ENCODE results near the gene PPFIA4.

Gene PPFIA4

DNA sequence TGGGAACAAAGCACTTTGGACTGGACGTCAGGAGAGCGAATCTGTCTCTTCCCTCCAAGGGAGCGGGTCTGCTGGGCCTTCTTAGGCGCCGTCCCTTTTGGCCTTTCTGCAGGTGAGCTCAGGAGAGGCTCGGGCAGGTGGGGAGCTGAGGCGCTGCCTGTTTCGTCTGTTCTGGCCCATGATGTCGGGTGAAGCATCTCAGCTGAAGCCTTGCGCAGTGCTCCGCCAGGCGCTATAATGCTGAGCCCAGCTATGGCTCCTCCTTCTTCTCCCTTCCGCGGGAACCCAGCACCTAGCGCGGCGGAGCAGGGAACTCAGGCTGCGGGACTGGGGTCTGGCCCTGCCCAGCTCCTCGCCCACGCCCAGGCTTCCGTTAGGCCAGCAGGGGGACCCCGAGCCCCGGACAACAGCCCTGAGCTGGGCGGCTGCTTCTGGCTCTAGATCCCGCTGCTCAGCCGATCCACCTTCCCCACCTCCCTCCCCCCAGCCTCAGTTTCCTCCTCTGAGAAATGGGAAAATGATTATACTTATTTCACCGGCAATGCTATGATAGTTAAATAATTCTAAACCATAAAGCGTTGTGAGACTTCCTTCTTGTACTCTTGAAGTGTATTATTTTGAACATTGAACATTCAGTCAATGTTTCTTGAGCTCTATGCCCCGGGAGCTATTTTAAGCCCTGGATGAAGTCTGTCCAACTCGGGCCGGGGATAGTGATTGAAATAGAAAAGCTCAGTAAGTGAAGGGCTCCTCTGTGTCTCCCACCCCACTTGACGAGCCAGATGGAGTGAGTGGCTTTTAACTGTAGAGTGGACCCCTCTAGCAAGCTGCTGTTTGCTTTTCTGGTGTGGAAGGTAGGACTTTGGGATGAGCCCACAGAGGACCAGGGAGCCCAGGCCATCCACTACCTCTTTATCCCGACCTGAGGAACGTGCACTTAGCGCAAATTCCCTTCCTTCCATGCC is 91.6 kb downstream of the PPFIA4 start:
- Histone ChIP-seq H4K8ac (ENCODE audit: low read depth, low read length) (no peak overlapping the region), H2BK120ac (ENCODE audit: insufficient read depth, low read length, poor library complexity) (no peak overlapping the region), H2BK12ac (ENCODE audit: low read length) (no peak overlapping the region), H3K4me3 (ENCODE audit: low read depth, low read length) (no peak overlapping the region), H2BK5ac (ENCODE audit: low read depth, low read length, poor library complexity) (no peak overlapping the region), H4K91ac (ENCODE audit: low read depth, low read length) (no peak overlapping the region), H3K27me3 (ENCODE audit: insufficient read depth, low read length) (no peaks in the 10 kb centered on the region), H3K4ac (ENCODE audit: low read depth, low read length) (no peak overlapping the region), H2AFZ (ENCODE audit: insufficient read depth, low read length, poor library complexity) (no peak overlapping the region), H3K9me3 (ENCODE audit: insufficient read depth, low read depth, low read length) (peaks cover 3% of the 10 kb centered on the region), H3K4me1 (ENCODE audit: control insufficient read depth in 1 of 2, insufficient read depth in 2 of 2, low read length in 2 of 2) (no peaks in the 10 kb centered on the region), H4K12ac (ENCODE audit: low read depth, low read length) (no peak overlapping the region), H3K9ac (ENCODE audit: low read length) (no peak overlapping the region), H3K36me3 (ENCODE audit: control insufficient read depth in 1 of 2, insufficient read depth in 2 of 2, low read length in 2 of 2) (no peaks in the 10 kb centered on the region), H3K4me2 (ENCODE audit: low read length) (no peak overlapping the region), H3K23ac (ENCODE audit: low read length) (no peak overlapping the region), H3K18ac (ENCODE audit: low read length) (no peak overlapping the region), H3K79me1 (ENCODE audit: low read length) (no peaks in the 10 kb centered on the region), H3K27ac (ENCODE audit: low read depth, low read length) (no peak overlapping the region), H2AK5ac (ENCODE audit: low read length) (no peak overlapping the region), H3K14ac (ENCODE audit: low read length) (no peak overlapping the region), H3K79me2 (ENCODE audit: control insufficient read depth, insufficient read depth, low read length, poor library complexity) (no peaks in the 10 kb centered on the region)
- peak; percentile 52 to 73 for DNase-seq
- no CpG with 5 or more reads among the region's 35 CpGs for WGBS (ENCODE audit: extremely low coverage, insufficient coverage, insufficient read length)

DNA sequence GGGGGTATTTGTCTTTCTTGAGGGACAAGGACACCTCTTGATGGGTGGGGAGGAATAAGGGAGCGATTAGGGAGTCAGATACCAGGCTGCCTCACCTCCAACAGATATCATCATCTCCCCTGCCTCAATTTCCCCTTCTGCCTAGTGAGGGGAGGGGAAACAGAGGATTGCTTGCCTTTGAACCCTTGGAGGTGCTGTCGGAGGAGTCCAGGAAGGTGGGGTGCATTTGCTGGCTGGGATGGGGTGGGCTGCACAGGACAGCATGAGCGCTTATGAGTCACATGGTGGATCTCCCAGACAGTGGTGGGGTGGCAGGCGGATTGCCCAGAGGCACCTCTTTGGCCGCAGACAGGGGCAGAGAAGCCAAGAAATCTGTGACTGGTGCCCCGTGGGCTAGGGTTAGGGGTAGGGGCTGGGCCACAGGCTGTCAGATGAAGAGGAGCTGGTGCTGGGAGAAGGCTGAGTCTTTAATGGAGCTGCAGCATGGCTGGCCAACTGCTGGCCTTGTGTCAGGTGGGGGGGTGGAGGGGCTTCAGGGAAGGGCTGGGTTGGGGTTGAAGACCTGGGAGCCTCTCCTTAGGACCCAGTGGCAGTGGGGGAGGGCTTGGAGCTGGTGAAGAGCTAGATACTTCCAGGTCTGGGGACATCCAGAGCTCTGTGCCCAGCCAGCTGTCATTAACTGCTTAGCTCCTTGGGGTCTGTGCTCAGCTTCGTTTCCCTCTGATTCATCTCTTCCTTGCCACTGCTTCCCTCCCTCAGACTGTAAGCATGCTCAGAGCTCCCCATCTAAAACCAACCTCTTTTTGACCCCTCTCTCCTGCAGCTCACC is 94.2 kb downstream of the PPFIA4 start:
- no peak overlapping the region for H2BK5ac ChIP-seq (ENCODE audit: low read depth, low read length, poor library complexity)
- no peak overlapping the region for H2BK120ac ChIP-seq (ENCODE audit: insufficient read depth, low read length, poor library complexity)
- no peak overlapping the region for H2AK5ac ChIP-seq (ENCODE audit: low read length)
- no peak overlapping the region for H4K91ac ChIP-seq (ENCODE audit: low read depth, low read length)
- no peak overlapping the region for H4K12ac ChIP-seq (ENCODE audit: low read depth, low read length)
- H3K79me1 ChIP-seq (ENCODE audit: low read length): no peaks in the 10 kb centered on the region
- peaks cover 3% of the 10 kb centered on the region for H3K9me3 ChIP-seq (ENCODE audit: insufficient read depth, low read depth, low read length)
- no peak overlapping the region for H3K18ac ChIP-seq (ENCODE audit: low read length)
- no peak overlapping the region for H2BK12ac ChIP-seq (ENCODE audit: low read length)
- H3K14ac ChIP-seq (ENCODE audit: low read length): no peak overlapping the region
- no peak overlapping the region for H3K4ac ChIP-seq (ENCODE audit: low read depth, low read length)
- no peak overlapping the region for H3K9ac ChIP-seq (ENCODE audit: low read length)
- DNase-seq: no peak
- H2AFZ ChIP-seq (ENCODE audit: insufficient read depth, low read length, poor library complexity): no peak overlapping the region
- no peaks in the 10 kb centered on the region for H3K4me1 ChIP-seq (ENCODE audit: control insufficient read depth in 1 of 2, insufficient read depth in 2 of 2, low read length in 2 of 2)
- H3K79me2 ChIP-seq (ENCODE audit: control insufficient read depth, insufficient read depth, low read length, poor library complexity): no peaks in the 10 kb centered on the region
- H4K8ac ChIP-seq (ENCODE audit: low read depth, low read length): no peak overlapping the region
- H3K4me3 ChIP-seq (ENCODE audit: low read depth, low read length): no peak overlapping the region
- no peak overlapping the region for H3K23ac ChIP-seq (ENCODE audit: low read length)
- H3K36me3 ChIP-seq (ENCODE audit: control insufficient read depth in 1 of 2, insufficient read depth in 2 of 2, low read length in 2 of 2): no peaks in the 10 kb centered on the region
- no CpG with 5 or more reads among the region's 7 CpGs for WGBS (ENCODE audit: extremely low coverage, insufficient coverage, insufficient read length)
- no peaks in the 10 kb centered on the region for H3K27me3 ChIP-seq (ENCODE audit: insufficient read depth, low read length)
- H3K27ac ChIP-seq (ENCODE audit: low read depth, low read length): no peak overlapping the region
- H3K4me2 ChIP-seq (ENCODE audit: low read length): no peak overlapping the region

DNA sequence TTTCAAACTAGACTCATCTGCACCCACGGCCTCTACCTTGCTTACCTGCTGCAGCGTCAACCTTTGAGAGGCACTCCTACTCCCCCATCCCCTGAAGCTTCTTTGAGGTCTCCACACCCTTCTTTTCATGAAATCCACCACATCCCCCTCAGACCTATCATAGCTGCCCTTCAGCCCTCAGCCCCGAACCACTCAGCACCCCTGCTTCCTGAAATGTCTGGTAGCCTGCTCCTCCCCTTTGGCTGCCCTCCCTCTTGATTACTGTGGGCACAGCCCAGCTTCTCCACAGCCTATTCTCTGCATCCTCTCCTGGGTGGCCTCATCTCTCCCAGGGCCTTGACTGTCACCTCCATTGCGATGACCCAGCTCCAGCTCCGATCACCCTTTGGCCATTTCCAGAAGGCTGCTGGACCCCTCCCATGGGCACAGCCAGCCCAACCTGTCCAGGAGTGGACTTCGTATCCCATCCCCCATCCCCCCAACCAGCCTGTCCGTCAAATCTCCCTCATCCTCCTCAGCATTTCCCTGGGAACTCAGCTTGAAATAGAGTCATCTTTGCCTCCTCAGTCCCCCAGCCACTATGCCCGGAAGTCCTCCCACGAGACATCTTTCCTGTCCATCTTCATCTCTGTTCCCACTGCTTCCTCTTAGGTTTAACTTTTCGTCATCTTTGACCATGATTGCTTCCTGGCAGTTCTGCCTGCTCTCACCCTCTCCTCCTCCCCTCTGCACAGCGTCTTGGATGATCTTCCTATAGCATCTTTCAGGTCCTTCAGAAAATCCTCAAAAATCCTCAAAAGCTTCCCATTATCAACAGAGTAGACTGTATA is 95.1 kb downstream of the PPFIA4 start:
- H3K4ac ChIP-seq (ENCODE audit: low read depth, low read length): no peak overlapping the region

DNA sequence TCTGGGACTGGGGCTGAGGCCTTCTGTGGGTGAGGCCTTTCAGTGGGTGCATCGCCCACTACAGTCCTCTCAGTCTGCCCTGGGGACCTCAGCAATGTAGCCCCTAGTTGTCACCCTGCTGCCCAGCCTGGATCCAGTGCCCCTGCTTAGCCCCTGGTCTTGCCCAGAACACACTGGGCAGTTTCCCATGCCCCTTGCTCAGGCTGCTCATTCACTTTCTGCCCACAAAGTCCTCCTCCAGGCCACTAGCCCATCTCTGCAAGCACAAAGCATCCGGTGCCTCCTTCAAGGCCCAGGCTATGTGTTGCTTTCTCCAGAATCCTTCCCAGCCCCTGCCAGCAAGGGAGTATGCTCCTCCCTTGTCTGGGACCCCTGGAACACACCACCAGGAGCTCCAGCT is 95.9 kb downstream of the PPFIA4 start:
- no peak for DNase-seq
- H3K4me2 ChIP-seq (ENCODE audit: low read length): no peak overlapping the region
- H3K9ac ChIP-seq (ENCODE audit: low read length): no peak overlapping the region
- no CpG with 5 or more reads among the region's 2 CpGs for WGBS (ENCODE audit: extremely low coverage, insufficient coverage, insufficient read length)
- H3K79me1 ChIP-seq (ENCODE audit: low read length): no peaks in the 10 kb centered on the region
- no peak overlapping the region for H4K8ac ChIP-seq (ENCODE audit: low read depth, low read length)
- no peak overlapping the region for H4K91ac ChIP-seq (ENCODE audit: low read depth, low read length)
- no peaks in the 10 kb centered on the region for H3K36me3 ChIP-seq (ENCODE audit: control insufficient read depth in 1 of 2, insufficient read depth in 2 of 2, low read length in 2 of 2)
- H2AFZ ChIP-seq (ENCODE audit: insufficient read depth, low read length, poor library complexity): no peak overlapping the region
- peaks cover 0 to under 1% of the 10 kb centered on the region in 2 experiments for H3K4me1 ChIP-seq (ENCODE audit: control insufficient read depth in 1 of 2, insufficient read depth in 2 of 2, low read length in 2 of 2)
- H2BK5ac ChIP-seq (ENCODE audit: low read depth, low read length, poor library complexity): no peak overlapping the region
- H3K18ac ChIP-seq (ENCODE audit: low read length): no peak overlapping the region
- H3K9me3 ChIP-seq (ENCODE audit: insufficient read depth, low read depth, low read length): peaks cover 3% of the 10 kb centered on the region
- no peaks in the 10 kb centered on the region for H3K79me2 ChIP-seq (ENCODE audit: control insufficient read depth, insufficient read depth, low read length, poor library complexity)
- no peak overlapping the region for H4K12ac ChIP-seq (ENCODE audit: low read depth, low read length)
- no peak overlapping the region for H2BK12ac ChIP-seq (ENCODE audit: low read length)
- H3K27ac ChIP-seq (ENCODE audit: low read depth, low read length): no peak overlapping the region
- no peak overlapping the region for H3K23ac ChIP-seq (ENCODE audit: low read length)
- no peak overlapping the region for H2BK120ac ChIP-seq (ENCODE audit: insufficient read depth, low read length, poor library complexity)
- H3K4me3 ChIP-seq (ENCODE audit: low read depth, low read length): no peak overlapping the region
- no peak overlapping the region for H3K14ac ChIP-seq (ENCODE audit: low read length)
- no peak overlapping the region for H3K4ac ChIP-seq (ENCODE audit: low read depth, low read length)
- H2AK5ac ChIP-seq (ENCODE audit: low read length): no peak overlapping the region
- no peaks in the 10 kb centered on the region for H3K27me3 ChIP-seq (ENCODE audit: insufficient read depth, low read length)

More for the DNA sequence above, 95.1 kb downstream of the PPFIA4 start:
- Histone ChIP-seq H2BK5ac (ENCODE audit: low read depth, low read length, poor library complexity) (no peak overlapping the region), H2AFZ (ENCODE audit: insufficient read depth, low read length, poor library complexity) (no peak overlapping the region), H2AK5ac (ENCODE audit: low read length) (no peak overlapping the region), H3K9me3 (ENCODE audit: insufficient read depth, low read depth, low read length) (peaks cover 3% of the 10 kb centered on the region), H3K23ac (ENCODE audit: low read length) (no peak overlapping the region), H3K27me3 (ENCODE audit: insufficient read depth, low read length) (no peaks in the 10 kb centered on the region), H4K91ac (ENCODE audit: low read depth, low read length) (no peak overlapping the region), H2BK12ac (ENCODE audit: low read length) (no peak overlapping the region), H3K4me3 (ENCODE audit: low read depth, low read length) (no peak overlapping the region), H3K79me2 (ENCODE audit: control insufficient read depth, insufficient read depth, low read length, poor library complexity) (no peaks in the 10 kb centered on the region), H3K14ac (ENCODE audit: low read length) (no peak overlapping the region), H3K9ac (ENCODE audit: low read length) (no peak overlapping the region), H3K36me3 (ENCODE audit: control insufficient read depth in 1 of 2, insufficient read depth in 2 of 2, low read length in 2 of 2) (no peaks in the 10 kb centered on the region), H2BK120ac (ENCODE audit: insufficient read depth, low read length, poor library complexity) (no peak overlapping the region), H3K4me2 (ENCODE audit: low read length) (no peak overlapping the region), H3K27ac (ENCODE audit: low read depth, low read length) (no peak overlapping the region), H4K8ac (ENCODE audit: low read depth, low read length) (no peak overlapping the region), H3K18ac (ENCODE audit: low read length) (no peak overlapping the region), H3K4me1 (ENCODE audit: control insufficient read depth in 1 of 2, insufficient read depth in 2 of 2, low read length in 2 of 2) (no peaks in the 10 kb centered on the region), H3K79me1 (ENCODE audit: low read length) (no peaks in the 10 kb centered on the region), H4K12ac (ENCODE audit: low read depth, low read length) (no peak overlapping the region)
- no CpG with 5 or more reads among the region's 11 CpGs for WGBS (ENCODE audit: extremely low coverage, insufficient coverage, insufficient read length)
- no peak for DNase-seq

Measured in trophoblast cell (in vitro differentiated cells and primary cell).